HEK293 (cell line): ENCODE results near the gene VWF.

Source experiments
- CTCF ChIA-PET: fragments of 350-600 bp; formaldehyde crosslinking; extraction: SDS; loops from one replicate; lab custom pipeline; 2021; ENCODE audit warnings: antibody characterized with exemption; lab: Yijun Ruan, JAX
- POLR2A ChIA-PET: fragments of 300-600 bp; formaldehyde crosslinking; extraction: SDS; loops from one replicate; lab custom pipeline; 2020; ENCODE audit warnings: antibody characterized with exemption, inconsistent platforms; lab: Yijun Ruan, JAX
- H3K27ac ChIP-seq: fragments of 200-500 bp; sonication (Bioruptor generic); 2 replicates; pipeline ENCODE4 v1.5.1; 2014; ENCODE audit warnings: low read depth, low read length, control low read depth, inconsistent platforms; ENCODE audit errors: extremely low read depth
- H3K36me3 ChIP-seq, 2 experiments: fragments of 200-500 bp in 1 of 2; sonication (Bioruptor generic) in 1 of 2; 1 replicate in 1 of 2; 2 replicates in 1 of 2; pipeline ENCODE4 v1.5.1; 2014 to 2017; ENCODE audit warnings: inconsistent platforms in 2 of 2, low read length in 2 of 2; ENCODE audit not compliant: control insufficient read depth in 2 of 2, insufficient read depth in 1 of 2
- H3K4me1 ChIP-seq: fragments of 200-500 bp; sonication (Bioruptor generic); 2 replicates; pipeline ENCODE4 v1.5.1; 2014; ENCODE audit warnings: mild to moderate bottlenecking, low read length, inconsistent platforms; ENCODE audit not compliant: control insufficient read depth, insufficient read depth
- H3K4me3 ChIP-seq: 2 replicates; pipeline ENCODE4 v1.5.1; 2011; ENCODE audit warnings: low read depth, mild to moderate bottlenecking, control low read depth, low read length, moderate library complexity
- H3K9me3 ChIP-seq: fragments of 200-500 bp; sonication (Bioruptor generic); 2 replicates; pipeline ENCODE4 v1.5.1; 2014; ENCODE audit warnings: low read depth, low read length, inconsistent platforms; ENCODE audit not compliant: control insufficient read depth, insufficient read depth
- ATF2 ChIP-seq: fragments of 450-650 bp; formaldehyde crosslinking; IDR thresholded peaks from 2 replicates; pipeline ENCODE4 v1.5.1; 2016; ENCODE audit warnings: missing biosample characterization, missing genetic modification characterization, low read depth
- EGR2 ChIP-seq: fragments of 450-650 bp; formaldehyde crosslinking; IDR thresholded peaks from 2 replicates; pipeline ENCODE4 v1.5.1; 2016; ENCODE audit warnings: low read depth, missing biosample characterization, missing genetic modification characterization
- ELK4 ChIP-seq: IDR thresholded peaks from 2 replicates; pipeline ENCODE4 v1.6.1; 2011; ENCODE audit warnings: mild to moderate bottlenecking, low read depth, low read length, borderline replicate concordance
- HIC1 ChIP-seq: fragments of 450-650 bp; formaldehyde crosslinking; IDR thresholded peaks from 2 replicates; pipeline ENCODE4 v1.5.1; 2016; ENCODE audit warnings: missing biosample characterization, missing genetic modification characterization
- REPIN1 ChIP-seq: fragments of 450-650 bp; formaldehyde crosslinking; IDR thresholded peaks from 2 replicates; pipeline ENCODE4 v1.5.1; 2017; ENCODE audit warnings: missing biosample characterization, missing genetic modification characterization, low read depth
- ZBTB20 ChIP-seq: fragments of 450-650 bp; formaldehyde crosslinking; IDR thresholded peaks from 2 replicates; pipeline ENCODE4 v1.5.1; 2016; ENCODE audit warnings: missing biosample characterization, missing genetic modification characterization
- ZBTB21 ChIP-seq: fragments of 450-650 bp; formaldehyde crosslinking; IDR thresholded peaks from 2 replicates; pipeline ENCODE4 v1.5.1; 2017; ENCODE audit warnings: missing biosample characterization, missing genetic modification characterization
- ZFHX2 ChIP-seq: fragments of 450-650 bp; formaldehyde crosslinking; conservative IDR thresholded peaks from 2 replicates; pipeline ENCODE4 v1.5.1; 2016; ENCODE audit warnings: missing biosample characterization, missing genetic modification characterization
- ZFP41 ChIP-seq: fragments of 450-650 bp; formaldehyde crosslinking; IDR thresholded peaks from 2 replicates; pipeline ENCODE4 v1.5.1; 2016; ENCODE audit warnings: missing biosample characterization, missing genetic modification characterization, borderline replicate concordance
- ZNF157 ChIP-seq: fragments of 450-650 bp; formaldehyde crosslinking; IDR thresholded peaks from 2 replicates; pipeline ENCODE4 v1.5.1; 2016; ENCODE audit warnings: missing biosample characterization, missing genetic modification characterization
- ZNF366 ChIP-seq: fragments of 450-650 bp; formaldehyde crosslinking; conservative IDR thresholded peaks from 2 replicates; pipeline ENCODE4 v1.5.1; 2016; ENCODE audit warnings: missing biosample characterization, missing genetic modification characterization
- ZNF404 ChIP-seq: fragments of 450-650 bp; formaldehyde crosslinking; IDR thresholded peaks from 2 replicates; pipeline ENCODE4 v1.5.1; 2017; ENCODE audit warnings: missing biosample characterization, missing genetic modification characterization
- ZNF433 ChIP-seq: fragments of 450-650 bp; formaldehyde crosslinking; IDR thresholded peaks from 2 replicates; pipeline ENCODE4 v1.5.1; 2016; ENCODE audit warnings: missing biosample characterization, missing genetic modification characterization, low read depth
- ZNF473 ChIP-seq: fragments of 450-650 bp; formaldehyde crosslinking; IDR thresholded peaks from 2 replicates; pipeline ENCODE4 v1.5.1; 2017; ENCODE audit warnings: missing biosample characterization, missing genetic modification characterization
- ZNF560 ChIP-seq: fragments of 450-650 bp; formaldehyde crosslinking; IDR thresholded peaks from 2 replicates; pipeline ENCODE4 v1.5.1; 2017; ENCODE audit warnings: missing biosample characterization, missing genetic modification characterization, borderline replicate concordance
- ZNF600 ChIP-seq: fragments of 450-650 bp; formaldehyde crosslinking; IDR thresholded peaks from 2 replicates; pipeline ENCODE4 v1.5.1; 2016; ENCODE audit warnings: missing biosample characterization, missing genetic modification characterization
- ZNF610 ChIP-seq: fragments of 450-650 bp; formaldehyde crosslinking; IDR thresholded peaks from 2 replicates; pipeline ENCODE4 v1.5.1; 2016; ENCODE audit warnings: missing biosample characterization, missing genetic modification characterization, borderline replicate concordance
- ZNF621 ChIP-seq: fragments of 450-650 bp; formaldehyde crosslinking; IDR thresholded peaks from 2 replicates; pipeline ENCODE4 v1.5.1; 2017; ENCODE audit warnings: missing biosample characterization, missing genetic modification characterization
- ZNF670 ChIP-seq: fragments of 450-650 bp; formaldehyde crosslinking; IDR thresholded peaks from 2 replicates; pipeline ENCODE4 v1.5.1; 2016; ENCODE audit warnings: missing biosample characterization, missing genetic modification characterization, low read depth
- ZNF677 ChIP-seq: fragments of 450-650 bp; IDR thresholded peaks from 2 replicates; pipeline ENCODE4 v1.5.0; 2018; ENCODE audit warnings: missing biosample characterization, mild to moderate bottlenecking, missing genetic modification characterization, moderate library complexity
- ZNF792 ChIP-seq: fragments of 450-650 bp; formaldehyde crosslinking; IDR thresholded peaks from 2 replicates; pipeline ENCODE4 v1.5.1; 2016; ENCODE audit warnings: missing biosample characterization, missing genetic modification characterization
- ZNF837 ChIP-seq: fragments of 450-650 bp; formaldehyde crosslinking; IDR thresholded peaks from 2 replicates; pipeline ENCODE4 v1.5.1; 2016; ENCODE audit warnings: missing biosample characterization, missing genetic modification characterization

Gene VWF

DNA sequence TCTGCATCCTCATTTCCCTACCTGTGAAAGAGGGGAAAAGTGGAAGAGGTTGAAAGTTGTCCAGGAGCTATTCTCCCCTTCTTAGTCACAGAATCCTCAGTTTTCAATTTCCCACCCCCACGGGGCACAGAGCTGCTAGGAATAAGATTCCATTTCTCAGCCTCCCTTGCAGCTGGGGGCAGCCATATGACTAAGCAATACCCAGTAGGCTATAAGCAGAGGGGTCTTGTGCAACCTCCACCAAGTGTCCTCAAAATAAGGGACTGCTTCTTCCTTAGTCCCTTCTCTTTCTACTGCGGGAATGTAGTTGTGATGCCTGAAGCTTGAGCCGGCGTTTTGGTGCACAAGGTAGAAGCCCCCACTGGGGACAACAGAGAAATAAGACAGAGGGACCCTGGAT lies 40.9 kb downstream of the VWF start:
- no peak overlapping the region for H3K27ac ChIP-seq
- H3K9me3 ChIP-seq = no peaks in the 10 kb centered on the region
- no peaks in the 10 kb centered on the region for H3K36me3 ChIP-seq
- H3K4me3 ChIP-seq = no peak overlapping the region
- H3K4me1 ChIP-seq = no peaks in the 10 kb centered on the region; the same call in 1 of the 2 replicates
- no peak for TF ChIP-seq ELK4
- no peak for TF ChIP-seq ZNF473 (tag by site-specific recombination)
- TF ChIP-seq ZNF677 (tag by site-specific recombination) = no peak
- ChIA-PET POLR2A (interaction anchor here (0.6 to 0.8 kb wide), 2 partner anchors 11 to 125 kb away, joined by 3 read pairs; no protein-coding TSS in a partner anchor), CTCF (interaction anchor here (0.8 to 2.0 kb wide), 4 partner anchors 10 to 194 kb away, joined by 3 to 9 read pairs (median 5); no protein-coding TSS in a partner anchor)

GRCh38 chr12:6082613-6083012 lies 41.9 kb downstream of the VWF start:
- peak; percentile 35; the same call in 1 of the 2 replicates for TF ChIP-seq ZFHX2 (tag by site-specific recombination)
- TF ChIP-seq ATF2 (tag by site-specific recombination) = no peak
- Histone ChIP-seq H3K9me3 (no peaks in the 10 kb centered on the region), H3K36me3 (no peaks in the 10 kb centered on the region), H3K4me3 (no peak overlapping the region), H3K4me1 (no peaks in the 10 kb centered on the region; the same call in 1 of the 2 replicates), H3K27ac (no peak overlapping the region)
- CTCF ChIA-PET = interaction anchor here (1.9 kb wide), 1 partner anchor 10 kb away, joined by 4 read pairs; no protein-coding TSS in a partner anchor
- POLR2A ChIA-PET = no interaction called here

DNA sequence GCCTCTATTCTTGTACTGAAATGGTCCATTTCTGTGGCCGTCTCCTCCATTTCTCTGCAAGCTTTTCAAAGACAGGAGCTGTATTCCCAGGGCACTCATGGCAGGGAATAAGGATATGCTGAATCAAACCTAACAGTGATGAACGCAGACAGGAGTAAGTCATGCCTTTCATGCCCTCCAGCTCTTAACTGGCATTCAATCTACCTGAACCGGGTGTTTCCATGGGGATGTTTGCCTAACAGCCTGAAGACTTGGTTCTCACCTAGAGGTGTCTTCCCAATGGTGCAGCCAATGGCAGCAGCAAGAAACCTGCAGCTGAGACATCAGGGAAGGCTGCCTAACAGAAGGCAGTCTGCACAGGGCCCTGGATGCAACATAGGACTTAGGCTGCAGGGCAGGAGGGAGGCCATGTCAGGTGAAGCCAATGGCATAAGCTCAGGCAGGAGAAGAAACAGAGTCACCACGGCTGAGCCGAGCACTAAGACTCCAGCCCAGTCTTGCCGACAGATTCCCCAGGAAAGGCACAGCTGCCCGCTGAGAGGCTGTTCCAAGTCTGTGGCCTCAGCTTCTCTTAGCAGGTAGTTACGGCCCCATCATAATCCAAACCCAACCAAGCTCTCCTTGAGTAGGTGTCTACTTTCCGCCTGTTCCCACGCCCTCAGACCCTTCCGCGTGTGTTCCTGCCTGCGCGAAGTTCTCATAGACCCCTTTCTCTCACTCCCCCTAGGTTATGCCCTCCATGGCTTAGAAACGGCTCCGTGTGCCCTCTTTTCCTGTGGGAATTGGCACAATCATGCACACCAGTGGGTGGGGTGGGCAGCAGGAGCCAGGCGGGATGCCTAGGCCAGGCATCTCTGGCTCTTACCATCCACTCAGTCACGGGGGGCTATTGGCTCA lies 44.1 kb downstream of the VWF start:
- CTCF ChIA-PET = interaction anchor here (0.6 to 1.2 kb wide), 4 partner anchors 42 to 304 kb away, joined by 3 to 6 read pairs (median 4); no protein-coding TSS in a partner anchor
- POLR2A ChIA-PET = no interaction called here
- TF ChIP-seq ZBTB20 (tag by site-specific recombination) = no peak
- TF ChIP-seq ZNF560 (tag by site-specific recombination) = no peak
- no peak for TF ChIP-seq ZFP41 (tag by site-specific recombination)
- TF ChIP-seq REPIN1 = no peak
- no peak for TF ChIP-seq ZNF610 (tag by site-specific recombination)
- no peak for TF ChIP-seq ZNF837
- TF ChIP-seq ZBTB21 (tag by site-specific recombination) = no peak
- no peak for TF ChIP-seq ZNF600 (tag by site-specific recombination)
- TF ChIP-seq ZNF366 (tag by site-specific recombination) = no peak
- TF ChIP-seq ZNF792 = no peak
- TF ChIP-seq ZNF670 = no peak
- TF ChIP-seq ATF2 (tag by site-specific recombination) = no peak
- no peak for TF ChIP-seq HIC1 (tag by site-specific recombination)
- no peak for TF ChIP-seq ZNF433 (tag by site-specific recombination)
- no peak for TF ChIP-seq ZNF404
- TF ChIP-seq ZNF621 = no peak
- TF ChIP-seq ZNF157 (tag by site-specific recombination) = no peak
- no peak for TF ChIP-seq EGR2 (tag by site-specific recombination)

More for the DNA sequence above, 44.1 kb downstream of the VWF start:
- no peak overlapping the region for H3K4me3 ChIP-seq
- H3K4me1 ChIP-seq = no peaks in the 10 kb centered on the region; the same call in 1 of the 2 replicates
- no peaks in the 10 kb centered on the region for H3K9me3 ChIP-seq
- no peaks in the 10 kb centered on the region for H3K36me3 ChIP-seq
- H3K27ac ChIP-seq = no peak overlapping the region
